HG03565 (cell line): ENCODE results near the gene C20orf96.
"Not testable (repeated sequence)": the region's sequence is repeated elsewhere in the genome, so short reads cannot be mapped to it uniquely, and the experiment has no call there.

Experiments used
- ATAC-seq: cut with Tn5 transposase; IDR thresholded peaks from one replicate; pipeline ENCODE4 v1.9.1; 2021; ENCODE audit warnings: mild to moderate bottlenecking, moderate library complexity; ENCODE audit not compliant: unreplicated experiment

Gene C20orf96

GRCh38 chr20:278607-279571 is 11.7 kb downstream of the C20orf96 start:
- no peak for ATAC-seq

DNA sequence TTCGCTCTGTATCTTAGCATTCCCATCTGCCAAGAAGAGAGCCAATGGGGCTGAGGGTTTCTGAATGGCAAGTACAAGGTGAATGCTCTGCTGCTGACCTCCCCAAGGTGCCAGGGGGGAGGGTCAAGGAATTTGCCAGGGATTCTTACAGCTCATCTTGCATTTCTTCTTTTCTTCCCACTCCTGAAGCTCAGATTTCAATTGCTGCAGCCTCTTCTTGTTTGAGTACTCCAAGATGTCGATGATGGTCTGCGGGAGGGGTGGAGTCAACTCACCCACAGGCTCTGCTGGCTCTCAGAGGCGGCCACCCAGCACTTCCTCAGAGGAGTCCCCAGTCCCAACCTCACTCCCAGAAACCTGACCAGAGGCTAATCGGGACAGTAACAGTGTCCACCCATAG is 12.4 kb downstream of the C20orf96 start:
- no peak for ATAC-seq

GRCh38 chr20:277496-277781 is 13.1 kb downstream of the C20orf96 start:
- no peak for ATAC-seq

DNA sequence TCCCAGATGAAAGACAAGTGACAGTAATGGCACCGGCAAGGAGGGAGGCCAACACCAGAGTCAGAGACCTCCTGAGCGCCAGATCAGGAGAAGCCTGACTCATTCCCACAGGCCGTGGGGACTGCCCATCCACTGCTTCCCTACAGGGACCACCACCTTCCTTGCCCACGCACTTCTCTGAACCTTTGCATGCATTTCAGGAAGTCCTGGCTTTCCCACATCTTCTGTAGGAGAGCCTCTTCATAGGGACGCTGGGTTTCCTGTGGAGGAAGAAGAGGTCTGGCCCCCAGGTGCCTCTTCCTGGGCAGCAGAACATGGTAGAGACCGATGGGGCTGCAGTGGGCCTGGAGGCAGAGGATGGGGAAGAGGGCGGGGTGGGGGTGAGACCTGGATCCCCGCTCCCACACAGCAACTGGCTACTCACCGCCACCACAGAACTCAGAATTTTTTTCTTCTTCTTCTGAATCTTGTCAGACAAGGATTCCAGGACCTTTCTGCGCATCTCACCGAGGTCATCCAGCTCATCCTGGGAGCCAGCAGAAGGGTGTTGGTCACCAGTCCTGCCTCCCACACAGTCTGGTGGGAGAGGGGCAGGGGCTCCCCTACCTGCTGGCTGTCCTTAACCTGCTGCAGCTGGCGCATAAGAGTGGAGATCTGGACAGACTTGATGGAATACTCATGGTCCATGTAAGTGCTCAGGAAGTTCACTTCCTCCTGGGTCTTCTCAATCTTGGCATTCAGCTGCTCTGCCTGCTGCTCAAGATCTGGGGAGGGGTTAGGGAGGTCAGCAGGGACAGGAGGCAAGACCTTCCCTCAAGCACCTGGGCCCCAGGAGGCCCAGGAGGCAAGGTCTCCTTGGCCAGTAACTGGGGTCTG is 13.7 kb downstream of the C20orf96 start:
- ATAC-seq: no peak

GRCh38 chr20:275791-276190 is 14.8 kb downstream of the C20orf96 start:
- no peak for ATAC-seq

DNA sequence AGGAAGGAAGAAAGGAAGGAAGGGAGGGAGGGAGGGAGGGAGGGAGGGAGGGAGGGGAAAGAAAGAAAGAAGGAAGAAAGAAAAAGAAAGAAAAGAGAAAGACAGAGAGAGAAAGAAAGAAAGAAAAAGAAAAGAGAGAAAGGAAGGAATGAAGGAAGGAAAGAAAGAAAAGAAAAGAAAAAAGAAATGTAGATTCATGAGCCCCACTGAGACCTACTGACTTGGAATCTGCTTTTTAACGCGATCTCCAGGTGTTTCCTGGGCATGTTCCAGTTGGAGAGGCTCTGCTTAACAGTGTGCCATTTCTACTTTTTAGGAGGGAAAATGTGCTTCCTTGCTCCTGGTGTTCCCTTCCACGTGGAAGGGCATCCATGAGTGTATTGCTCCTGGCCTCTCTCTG is 16.7 kb downstream of the C20orf96 start:
- ATAC-seq: no peak

- no peak for ATAC-seq
Observed at GRCh38 chr20:272718-273117, 17.8 kb downstream of the C20orf96 start.

GRCh38 chr20:271528-271927 is 19.0 kb downstream of the C20orf96 start:
- ATAC-seq: no peak

GRCh38 chr20:271069-271468 is 19.5 kb downstream of the C20orf96 start:
- ATAC-seq: no peak

- no peak for ATAC-seq
Observed at GRCh38 chr20:270517-270916, 20.0 kb downstream of the C20orf96 start.

GRCh38 chr20:266596-267562 is 23.7 kb downstream of the C20orf96 start:
- peak; percentile 56 for ATAC-seq

- ATAC-seq: no peak
Observed at GRCh38 chr20:263701-264100, 26.8 kb downstream of the C20orf96 start.

GRCh38 chr20:259981-260380 is 30.6 kb downstream of the C20orf96 start:
- ATAC-seq: no peak

DNA sequence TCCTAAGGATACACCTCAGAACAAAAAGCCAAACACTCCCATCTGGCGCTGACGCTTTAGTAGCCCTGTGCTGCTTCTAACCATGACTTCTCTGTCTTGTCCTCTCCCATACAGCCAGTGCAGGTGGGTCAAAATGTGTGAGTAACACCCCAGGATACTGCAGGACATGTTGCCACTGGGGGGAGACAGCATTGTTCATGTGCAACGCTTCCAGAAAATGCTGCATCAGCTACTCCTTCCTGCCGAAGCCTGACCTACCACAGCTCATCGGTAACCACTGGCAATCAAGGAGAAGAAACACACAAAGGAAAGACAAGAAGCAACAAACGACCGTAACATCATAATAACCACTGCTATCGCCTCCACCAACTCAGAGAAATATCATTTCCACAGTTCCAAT is 31.6 kb downstream of the C20orf96 start:
- no peak for ATAC-seq

GRCh38 chr20:258269-258858 is 32.2 kb downstream of the C20orf96 start:
- no peak for ATAC-seq

GRCh38 chr20:257419-257818 is 33.1 kb downstream of the C20orf96 start, which contains the start of gene DEFB132:
Gene DEFB132, plus strand, starts transcription at chr20:257724. Its CDS starts 55 bp downstream, at chr20:257779.
- ATAC-seq: no peak

- ATAC-seq: not testable (repeated sequence)
Observed at GRCh38 chr20:253447-253846, 37.1 kb downstream of the C20orf96 start.

DNA sequence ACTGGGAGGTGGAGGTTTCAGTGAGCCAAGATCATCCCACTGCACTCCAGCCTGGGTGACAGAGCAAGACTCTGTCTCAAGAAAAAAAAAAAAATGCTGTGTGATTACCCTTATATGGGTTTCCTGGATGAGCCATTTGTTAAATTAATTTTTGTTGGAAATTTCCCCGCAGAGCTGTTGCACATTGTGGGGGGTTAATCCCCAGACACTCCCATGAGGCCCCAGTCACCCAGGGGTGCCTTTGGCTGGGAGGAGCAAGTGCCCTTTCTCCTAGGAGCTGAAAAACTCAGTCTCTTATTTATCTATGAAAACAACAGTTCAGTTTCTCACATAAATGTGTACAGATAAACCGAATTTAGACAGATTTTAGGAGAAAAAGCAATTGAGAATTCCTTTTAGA is 37.7 kb downstream of the C20orf96 start:
- no peak for ATAC-seq

- no peak for ATAC-seq
Observed at GRCh38 chr20:251354-251753, 39.2 kb downstream of the C20orf96 start.

GRCh38 chr20:242905-243304 is 47.6 kb downstream of the C20orf96 start:
- ATAC-seq: no peak
